K562 treated with DMSO at 1 percent for 12 hours (cell line): ENCODE measurements around the gene CAPZB. TPM values are rescaled to one million over a fixed set of nuclear protein-coding genes. Genes with fewer than 3 reads are reported as not detected.

Source experiments
- total RNA-seq: library from RNA; unstranded; fragments of 300-600 nt; gene quantifications from 2 replicates; pipeline ENCODE4 v1.2.3, GENCODE V29; 2022; ENCODE audit not compliant: insufficient read depth

Gene CAPZB
- total RNA-seq: 233 and 276 TPM in 2 replicates

GRCh38 chr1:19485362-19486187, at the start of gene CAPZB:
CAPZB (minus strand) TSS chr1:19485539; CDS start chr1:19485438, 101 bp downstream.

GRCh38 chr1:19311931-19312781, 173.2 kb downstream of the CAPZB start, which contains the start of the genes AKR7A2 and SLC66A1:
AKR7A2 (minus strand) TSS chr1:19312144; CDS start chr1:19312124, 20 bp downstream.
SLC66A1 (plus strand) TSS chr1:19312326; CDS start chr1:19317678, 5,352 bp downstream.

Other genes starting within 250 kb of the CAPZB start
- 9.3 and 46.3 TPM in 2 replicates for gene EMC1, start 234.0 kb downstream of the CAPZB start, total RNA-seq
- gene MRTO4, start 233.7 kb downstream of the CAPZB start, total RNA-seq: 26.7 and 29.9 TPM in 2 replicates
- 1.8 TPM in 1 of 2 replicates, not detected in the other for gene AKR7A3, start 196.8 kb downstream of the CAPZB start, total RNA-seq
- 148 and 165 TPM in 2 replicates for gene AKR7A2, start 173.4 kb downstream of the CAPZB start, total RNA-seq
- gene SLC66A1, start 173.2 kb downstream of the CAPZB start, total RNA-seq: 55.8 and 64.4 TPM in 2 replicates
- 0.93 and 2.0 TPM in 2 replicates for gene NBL1, start 158.8 kb upstream of the CAPZB start, total RNA-seq
- gene HTR6, start 179.3 kb upstream of the CAPZB start, total RNA-seq: not detected in 2 replicates